Measurements from ENCODE around the gene ITGBL1. TPM values are rescaled to one million over a fixed set of nuclear protein-coding genes. Genes with fewer than 3 reads are reported as not detected.

The ITGBL1 gene
- total and polyA plus RNA-seq, 3 donors from 2014 or later: 5.7 to 7.7 (median 5.8) TPM

DNA sequence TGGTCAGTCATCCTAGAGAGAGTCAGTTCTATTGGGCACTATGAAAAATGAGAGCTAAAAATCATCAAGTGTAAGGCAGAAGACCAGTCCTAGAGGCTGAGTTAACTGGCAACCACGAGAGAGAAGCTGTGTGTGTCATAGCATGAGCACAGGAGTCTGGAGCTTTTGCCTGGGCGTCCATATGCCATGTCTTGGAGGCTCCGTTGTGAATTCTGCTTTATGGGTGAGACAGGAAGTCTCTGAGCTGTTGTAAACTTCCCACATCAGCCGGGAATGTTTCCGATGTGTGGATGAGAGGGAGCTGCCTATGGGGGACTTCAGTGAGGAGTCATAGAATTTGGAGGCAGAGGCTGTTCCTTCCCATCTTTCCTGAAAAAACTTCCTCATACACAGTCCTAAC is 120.0 kb downstream of the ITGBL1 start:
- H3K4me1 ChIP-seq: no peaks in the 10 kb centered on the region
- DNase-seq: no peak
- H3K36me3 ChIP-seq (ENCODE audit: low read depth, missing control alignments): no peaks in the 10 kb centered on the region
- H3K9me3 ChIP-seq: no peaks in the 10 kb centered on the region
- TF ChIP-seq POLR2A (IDR thresholded peaks at IDR 0.05): no peak
- TF ChIP-seq, protein P1, sequence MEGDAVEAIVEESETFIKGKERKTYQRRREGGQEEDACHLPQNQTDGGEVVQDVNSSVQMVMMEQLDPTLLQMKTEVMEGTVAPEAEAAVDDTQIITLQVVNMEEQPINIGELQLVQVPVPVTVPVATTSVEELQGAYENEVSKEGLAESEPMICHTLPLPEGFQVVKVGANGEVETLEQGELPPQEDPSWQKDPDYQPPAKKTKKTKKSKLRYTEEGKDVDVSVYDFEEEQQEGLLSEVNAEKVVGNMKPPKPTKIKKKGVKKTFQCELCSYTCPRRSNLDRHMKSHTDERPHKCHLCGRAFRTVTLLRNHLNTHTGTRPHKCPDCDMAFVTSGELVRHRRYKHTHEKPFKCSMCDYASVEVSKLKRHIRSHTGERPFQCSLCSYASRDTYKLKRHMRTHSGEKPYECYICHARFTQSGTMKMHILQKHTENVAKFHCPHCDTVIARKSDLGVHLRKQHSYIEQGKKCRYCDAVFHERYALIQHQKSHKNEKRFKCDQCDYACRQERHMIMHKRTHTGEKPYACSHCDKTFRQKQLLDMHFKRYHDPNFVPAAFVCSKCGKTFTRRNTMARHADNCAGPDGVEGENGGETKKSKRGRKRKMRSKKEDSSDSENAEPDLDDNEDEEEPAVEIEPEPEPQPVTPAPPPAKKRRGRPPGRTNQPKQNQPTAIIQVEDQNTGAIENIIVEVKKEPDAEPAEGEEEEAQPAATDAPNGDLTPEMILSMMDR (IDR thresholded peaks at IDR 0.05): no peak
- H3K27me3 ChIP-seq: no peaks in the 10 kb centered on the region
- WGBS, 2 donors: 64 to 78% methylated on average over 5 of the region's 5 CpGs
- intact Hi-C loops (cut with DNase I; ENCODE audit: low total_unique reads): no loop called here
- no peak overlapping the region for H3K27ac ChIP-seq
- H3K4me3 ChIP-seq: no peak overlapping the region

DNA sequence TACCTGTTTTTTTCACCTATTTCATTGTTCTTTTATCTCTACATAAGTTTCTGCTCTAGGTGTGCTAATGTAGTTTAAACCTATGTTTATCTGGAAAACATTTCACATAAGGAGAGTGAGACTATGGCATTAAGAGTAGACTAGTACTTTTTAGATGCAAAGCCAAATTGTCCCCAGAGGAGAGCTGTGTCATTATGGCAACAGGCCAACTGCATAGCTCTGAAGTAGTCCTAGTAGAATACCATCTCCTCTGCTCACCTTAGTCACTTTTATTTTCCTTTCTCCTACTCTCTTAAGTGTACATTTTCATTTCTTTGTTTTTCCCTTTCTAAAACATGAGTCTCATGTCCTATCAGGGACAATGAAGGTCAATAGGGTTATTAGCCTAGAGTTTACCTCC is 123.1 kb downstream of the ITGBL1 start:
- Histone ChIP-seq H3K27ac (no peak overlapping the region), H3K4me3 (no peak overlapping the region), H3K36me3 (ENCODE audit: low read depth, missing control alignments) (no peaks in the 10 kb centered on the region), H3K27me3 (no peaks in the 10 kb centered on the region), H3K4me1 (no peaks in the 10 kb centered on the region), H3K9me3 (no peaks in the 10 kb centered on the region)
- TF ChIP-seq POLR2A (IDR thresholded peaks at IDR 0.05): no peak
- TF ChIP-seq, protein P1 (IDR thresholded peaks at IDR 0.05): no peak
- DNase-seq: no peak
- intact Hi-C loops (cut with DNase I; ENCODE audit: low total_unique reads): no loop called here

DNA sequence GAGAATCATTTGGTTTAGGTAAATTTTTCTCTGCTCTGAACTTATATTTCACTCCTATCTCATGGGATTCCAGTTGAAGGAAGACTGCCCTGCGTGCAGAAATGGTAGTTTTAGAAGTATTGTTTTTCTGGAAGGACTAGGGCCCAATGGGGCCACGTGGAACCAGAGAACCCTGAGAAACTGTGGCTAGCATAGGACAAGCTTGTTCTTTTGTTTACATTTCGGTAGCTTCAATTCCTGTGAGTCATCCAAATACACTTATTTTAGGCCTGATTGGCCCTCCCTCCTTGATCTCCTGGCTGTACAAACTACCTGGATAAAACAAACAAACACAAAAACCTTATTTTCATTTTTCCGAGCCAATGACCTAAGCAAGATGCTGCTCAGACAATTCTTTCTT is 124.0 kb downstream of the ITGBL1 start:
- H3K4me3 ChIP-seq: no peak overlapping the region
- DNase-seq: no peak
- no peaks in the 10 kb centered on the region for H3K9me3 ChIP-seq
- TF ChIP-seq, protein P1 (IDR thresholded peaks at IDR 0.05): no peak
- no peak for TF ChIP-seq POLR2A (IDR thresholded peaks at IDR 0.05)
- H3K4me1 ChIP-seq: no peaks in the 10 kb centered on the region
- H3K36me3 ChIP-seq (ENCODE audit: low read depth, missing control alignments): no peaks in the 10 kb centered on the region
- 85 to 86% methylated on average over 4 of the region's 4 CpGs for WGBS, 2 donors
- H3K27me3 ChIP-seq: no peaks in the 10 kb centered on the region
- intact Hi-C loops (cut with DNase I; ENCODE audit: low total_unique reads): no loop called here
- H3K27ac ChIP-seq: no peak overlapping the region

DNA sequence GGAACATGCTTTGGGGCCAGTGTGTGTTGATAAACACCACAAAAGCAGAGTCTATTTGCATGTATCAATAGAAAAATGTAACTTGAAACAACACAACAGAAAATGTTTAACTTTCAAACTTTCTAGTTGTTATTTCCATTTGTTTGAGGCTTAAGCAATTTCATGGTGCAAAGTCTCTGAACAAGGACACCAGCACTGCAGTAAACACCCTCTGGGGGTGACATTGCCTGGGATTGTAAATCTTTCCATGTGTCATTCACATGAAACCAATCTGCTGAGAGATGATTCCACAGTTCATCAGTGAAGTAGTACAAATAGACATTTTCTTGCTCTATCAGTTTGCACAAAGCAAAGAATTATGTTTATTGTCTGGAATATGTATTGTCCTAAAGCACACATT is 124.5 kb downstream of the ITGBL1 start:
- no peaks in the 10 kb centered on the region for H3K36me3 ChIP-seq (ENCODE audit: low read depth, missing control alignments)
- H3K4me3 ChIP-seq: no peak overlapping the region
- DNase-seq: no peak
- no peak for TF ChIP-seq POLR2A (IDR thresholded peaks at IDR 0.05)
- TF ChIP-seq, protein P1 (IDR thresholded peaks at IDR 0.05): no peak
- H3K27me3 ChIP-seq: no peaks in the 10 kb centered on the region
- H3K27ac ChIP-seq: no peak overlapping the region
- H3K9me3 ChIP-seq: no peaks in the 10 kb centered on the region
- intact Hi-C loops (cut with DNase I; ENCODE audit: low total_unique reads): no loop called here
- H3K4me1 ChIP-seq: no peaks in the 10 kb centered on the region

DNA sequence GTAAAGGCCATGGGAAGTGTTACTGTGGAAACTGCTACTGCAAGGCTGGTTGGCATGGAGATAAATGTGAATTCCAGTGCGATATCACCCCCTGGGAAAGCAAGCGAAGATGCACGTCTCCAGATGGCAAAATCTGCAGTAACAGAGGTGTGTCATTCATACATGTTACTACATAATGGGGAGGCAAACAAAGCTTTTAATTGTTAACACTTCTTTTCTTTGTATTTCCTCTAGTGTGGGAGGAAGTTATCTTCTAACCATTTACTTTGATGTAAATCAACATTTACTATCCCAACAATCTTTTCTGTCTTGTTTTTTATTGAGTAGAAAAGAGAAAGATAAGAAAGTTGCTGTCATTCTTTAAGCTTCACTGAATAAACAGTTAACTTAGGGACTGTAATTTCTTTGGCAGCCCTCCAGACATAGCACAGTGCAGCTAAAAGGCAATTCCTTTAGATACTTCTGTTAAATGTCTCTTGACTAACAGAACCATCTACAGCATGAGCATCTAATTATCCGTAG is 126.9 kb downstream of the ITGBL1 start:
- Histone ChIP-seq H3K27me3 (no peaks in the 10 kb centered on the region), H3K27ac (no peak overlapping the region), H3K9me3 (no peaks in the 10 kb centered on the region), H3K4me3 (no peak overlapping the region), H3K36me3 (ENCODE audit: low read depth, missing control alignments) (no peaks in the 10 kb centered on the region), H3K4me1 (no peaks in the 10 kb centered on the region)
- intact Hi-C loops (cut with DNase I; ENCODE audit: low total_unique reads): no loop called here
- no peak for DNase-seq
- WGBS, 2 donors: 31 to 38% methylated on average over 4 of the region's 4 CpGs
- TF ChIP-seq, protein P1 (IDR thresholded peaks at IDR 0.05): no peak
- no peak for TF ChIP-seq POLR2A (IDR thresholded peaks at IDR 0.05)

Data from testis (tissue), 3 donors.